ENCODE data around the gene CDH8. TPM values are rescaled to one million over a fixed set of nuclear protein-coding genes. Genes with fewer than 3 reads are reported as not detected.

Gene CDH8
- total RNA-seq, 4 donors from 2014 or later: not detected

GRCh38 chr16:61820820-61821219 lies 215.4 kb downstream of the CDH8 start:
- H3K27me3 ChIP-seq: no peaks in the 10 kb centered on the region
- no peak overlapping the region for H3K27ac ChIP-seq
- H3K4me3 ChIP-seq (replicated peaks in 1 of 3): no peak overlapping the region
- H3K4me1 ChIP-seq: no peaks in the 10 kb centered on the region
- no peaks in the 10 kb centered on the region for H3K9me3 ChIP-seq
- no peak for TF ChIP-seq CTCF (IDR thresholded peaks at IDR 0.05)
- no peak for TF ChIP-seq POLR2A (IDR thresholded peaks at IDR 0.05)
- no peak for DNase-seq
- WGBS, 2 donors: 91 to 95% methylated on average over 2 of the region's 2 CpGs
- intact Hi-C loops (cut with DNase I): no loop called here
- H3K36me3 ChIP-seq: no peaks in the 10 kb centered on the region

- H3K36me3 ChIP-seq: no peaks in the 10 kb centered on the region
- H3K27me3 ChIP-seq: no peaks in the 10 kb centered on the region
- no peak for DNase-seq
- no peaks in the 10 kb centered on the region for H3K9me3 ChIP-seq
- no peak overlapping the region for H3K4me3 ChIP-seq (replicated peaks in 1 of 3)
- H3K27ac ChIP-seq: no peak overlapping the region
- no peak for TF ChIP-seq POLR2A (IDR thresholded peaks at IDR 0.05)
- no peak for TF ChIP-seq CTCF (IDR thresholded peaks at IDR 0.05)
- no peaks in the 10 kb centered on the region for H3K4me1 ChIP-seq
- intact Hi-C loops (cut with DNase I): no loop called here
Observed at GRCh38 chr16:61820398-61820797, 215.8 kb downstream of the CDH8 start.

GRCh38 chr16:61818850-61819249 lies 217.4 kb downstream of the CDH8 start:
- Histone ChIP-seq H3K9me3 (no peaks in the 10 kb centered on the region), H3K36me3 (no peaks in the 10 kb centered on the region), H3K4me1 (no peaks in the 10 kb centered on the region), H3K4me3 (replicated peaks in 1 of 3) (no peak overlapping the region), H3K27ac (no peak overlapping the region), H3K27me3 (no peaks in the 10 kb centered on the region)
- intact Hi-C loops (cut with DNase I): no loop called here
- 90 to 94% methylated on average over 1 of the region's 1 CpG for WGBS, 2 donors
- TF ChIP-seq CTCF (IDR thresholded peaks at IDR 0.05) (no peak), POLR2A (IDR thresholded peaks at IDR 0.05) (no peak)
- DNase-seq: no peak

GRCh38 chr16:61817583-61818278 lies 218.5 kb downstream of the CDH8 start:
- Histone ChIP-seq H3K9me3 (no peaks in the 10 kb centered on the region), H3K36me3 (no peaks in the 10 kb centered on the region), H3K4me3 (replicated peaks in 1 of 3) (no peak overlapping the region), H3K27ac (no peak overlapping the region), H3K27me3 (no peaks in the 10 kb centered on the region), H3K4me1 (no peaks in the 10 kb centered on the region)
- WGBS, 2 donors: 83 to 87% methylated on average over 8 of the region's 8 CpGs
- TF ChIP-seq POLR2A (IDR thresholded peaks at IDR 0.05): no peak
- TF ChIP-seq CTCF (IDR thresholded peaks at IDR 0.05): no peak
- DNase-seq: no peak
- intact Hi-C loops (cut with DNase I): no loop called here

GRCh38 chr16:61814726-61815347 lies 221.4 kb downstream of the CDH8 start:
- TF ChIP-seq POLR2A (IDR thresholded peaks at IDR 0.05) (no peak), CTCF (IDR thresholded peaks at IDR 0.05) (no peak)
- Histone ChIP-seq H3K4me3 (replicated peaks in 1 of 3) (no peak overlapping the region), H3K27me3 (no peaks in the 10 kb centered on the region), H3K4me1 (no peaks in the 10 kb centered on the region), H3K9me3 (no peaks in the 10 kb centered on the region), H3K27ac (no peak overlapping the region), H3K36me3 (no peaks in the 10 kb centered on the region)
- intact Hi-C loops (cut with DNase I): no loop called here
- no peak for DNase-seq

Data from thyroid gland (tissue), 4 donors.